KBM-7 (cell line): Measurements from ENCODE around the gene GPHN.
"Not testable (repeated sequence)": the region's sequence is repeated elsewhere in the genome, so short reads cannot be mapped to it uniquely, and the experiment has no call there.

Experiments used
- DNase-seq: peaks from one replicate; pipeline ENCODE4 v3.0.0-alpha.2; 2015
- in situ Hi-C: fragments of 300-500 bp; cut with MboI; formaldehyde crosslinking; loops from 2 replicates; pipeline ENCODE4 v1.14.3; 2020; ENCODE audit warnings: low sequenced_read_pairs, low pct_unique_long_range_greater_than_20kb, mixed read lengths

The GPHN gene

DNA sequence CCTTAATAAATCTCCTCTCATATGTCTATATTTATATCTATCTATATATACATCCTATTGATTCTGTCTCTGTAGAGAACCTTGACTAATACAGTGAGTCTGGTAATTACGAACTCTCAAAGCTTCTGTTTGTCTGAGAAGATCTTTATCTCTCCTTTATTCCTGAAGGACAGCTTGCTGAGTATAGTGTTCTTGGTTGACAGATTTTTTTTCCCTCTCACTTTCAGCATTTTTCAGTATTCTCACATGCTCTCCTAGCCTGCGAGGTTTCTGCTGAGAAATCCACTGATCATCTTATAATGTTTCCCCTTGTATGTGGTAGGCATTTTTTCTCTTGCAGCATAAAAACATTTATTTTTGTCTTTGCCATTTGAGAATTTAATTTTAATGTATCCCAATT lies 67.1 kb downstream of the GPHN start:
- in situ Hi-C loops = no loop called here
- no peak for DNase-seq

DNA sequence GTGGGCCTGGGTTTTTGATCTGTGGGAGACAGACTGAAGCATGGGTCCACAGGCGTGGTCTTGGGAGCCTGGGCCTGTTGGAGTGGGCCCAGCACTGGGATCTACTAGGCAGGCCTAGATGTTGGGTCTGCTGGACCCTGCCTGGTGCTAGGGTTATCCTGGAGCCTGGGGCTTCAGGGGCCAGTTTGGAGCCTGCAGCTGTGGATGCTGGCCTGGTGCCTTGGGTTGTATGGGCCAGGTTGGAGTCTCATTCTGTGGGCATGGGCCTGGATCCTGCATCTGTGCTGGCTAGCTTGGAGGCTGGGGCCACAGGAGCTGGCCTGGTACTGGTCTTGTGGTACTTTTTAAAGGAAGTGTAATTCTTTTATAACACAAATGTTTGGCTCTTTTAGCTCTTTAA lies 68.0 kb downstream of the GPHN start:
- in situ Hi-C loops = no loop called here
- no peak for DNase-seq

DNA sequence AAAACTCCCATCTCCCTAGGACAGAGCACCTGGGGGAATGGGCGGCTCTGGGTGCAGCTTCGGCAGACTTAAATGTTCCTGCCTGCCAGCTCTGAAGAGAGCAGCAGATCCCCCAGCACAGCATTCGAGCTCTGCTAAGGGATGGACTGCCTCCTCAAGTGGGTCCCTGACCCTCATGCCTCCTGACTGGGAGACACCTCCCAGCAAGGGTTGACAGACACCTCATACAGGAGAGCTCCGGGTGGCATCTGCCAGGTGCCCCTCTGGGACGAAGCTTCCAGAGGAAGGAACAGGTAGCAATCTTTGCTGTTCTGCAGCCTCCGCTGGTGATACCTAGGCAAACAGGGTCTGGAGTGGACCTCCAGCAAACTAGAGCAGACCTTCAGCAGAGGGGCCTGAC lies 79.8 kb downstream of the GPHN start:
- DNase-seq, in situ Hi-C loops: not testable (repeated sequence)

GRCh38 chr14:66595394-66595793 lies 87.4 kb downstream of the GPHN start:
- in situ Hi-C loops = no loop called here
- DNase-seq = no peak

GRCh38 chr14:66596241-66596985 lies 88.5 kb downstream of the GPHN start:
- in situ Hi-C loops = no loop called here
- no peak for DNase-seq

DNA sequence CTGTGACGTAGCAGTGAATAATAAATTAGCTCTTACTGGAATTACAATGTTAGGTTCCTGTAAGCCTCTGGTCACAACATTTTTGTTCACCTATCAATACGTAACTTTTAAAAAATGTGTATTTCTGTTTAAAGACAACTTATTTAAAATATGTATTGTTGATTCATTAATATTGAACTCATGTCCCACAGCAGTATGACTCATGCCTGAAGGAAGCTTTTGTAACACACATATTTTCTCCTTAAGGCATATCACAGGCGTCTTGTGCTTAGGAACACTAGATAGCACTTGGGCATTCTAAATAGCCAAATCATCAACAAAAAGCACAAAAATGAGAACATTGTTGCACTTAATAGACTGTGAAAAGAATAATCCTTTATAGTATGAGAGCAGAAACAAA lies 92.5 kb downstream of the GPHN start:
- in situ Hi-C loops = no loop called here
- DNase-seq = no peak

GRCh38 chr14:66601932-66602578 lies 94.1 kb downstream of the GPHN start:
- DNase-seq = no peak
- in situ Hi-C loops = no loop called here

GRCh38 chr14:66603945-66604344 lies 96.0 kb downstream of the GPHN start:
- no peak for DNase-seq
- in situ Hi-C loops = no loop called here

- DNase-seq = no peak
- in situ Hi-C loops = no loop called here
Measured at GRCh38 chr14:66606826-66607225, 98.9 kb downstream of the GPHN start.

DNA sequence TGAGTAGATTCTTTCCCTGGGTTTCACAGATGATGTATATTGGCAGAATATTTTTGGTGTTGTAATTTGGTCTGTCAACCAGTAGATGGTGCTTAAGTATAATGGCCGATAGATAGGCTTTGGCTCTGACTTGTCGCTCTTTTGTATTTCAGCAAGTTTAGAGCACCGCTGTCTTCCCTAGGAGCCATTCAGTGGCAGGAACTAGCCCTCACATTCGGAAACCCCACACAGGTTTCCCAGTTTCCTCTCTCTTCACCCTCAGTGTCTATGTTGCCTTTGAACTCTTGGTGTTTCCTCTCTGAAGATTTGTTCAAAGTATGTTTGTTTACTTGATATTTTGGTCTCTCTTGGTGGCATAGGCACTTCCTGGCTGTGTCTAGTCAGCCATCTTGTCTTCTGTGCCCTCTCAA lies 102.2 kb downstream of the GPHN start:
- in situ Hi-C loops = no loop called here
- peak; percentile 78 for DNase-seq

- in situ Hi-C loops = no loop called here
- DNase-seq = no peak
Measured at GRCh38 chr14:66613344-66613743, 105.4 kb downstream of the GPHN start.

GRCh38 chr14:66619952-66620351 lies 112.0 kb downstream of the GPHN start:
- DNase-seq = no peak
- in situ Hi-C loops = no loop called here

DNA sequence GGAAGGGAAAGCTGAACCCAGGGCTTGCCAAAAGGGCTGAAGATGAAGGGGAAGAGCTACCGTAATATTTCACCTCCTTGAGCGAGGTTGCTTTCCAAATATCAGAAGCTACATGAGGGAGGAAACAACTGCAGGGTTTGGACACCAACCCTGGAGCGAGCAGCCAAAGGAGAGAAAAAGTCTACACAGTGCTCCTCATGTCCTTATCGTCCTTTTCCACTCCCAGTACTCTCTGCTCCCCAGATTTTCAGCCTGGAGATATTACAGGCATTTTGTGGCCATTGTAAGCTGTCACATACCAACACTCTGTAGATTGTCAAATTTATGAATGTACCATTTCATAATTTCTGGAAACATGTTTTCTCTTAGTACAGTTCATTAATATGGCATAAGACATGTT lies 115.9 kb downstream of the GPHN start:
- DNase-seq = no peak
- in situ Hi-C loops = no loop called here

DNA sequence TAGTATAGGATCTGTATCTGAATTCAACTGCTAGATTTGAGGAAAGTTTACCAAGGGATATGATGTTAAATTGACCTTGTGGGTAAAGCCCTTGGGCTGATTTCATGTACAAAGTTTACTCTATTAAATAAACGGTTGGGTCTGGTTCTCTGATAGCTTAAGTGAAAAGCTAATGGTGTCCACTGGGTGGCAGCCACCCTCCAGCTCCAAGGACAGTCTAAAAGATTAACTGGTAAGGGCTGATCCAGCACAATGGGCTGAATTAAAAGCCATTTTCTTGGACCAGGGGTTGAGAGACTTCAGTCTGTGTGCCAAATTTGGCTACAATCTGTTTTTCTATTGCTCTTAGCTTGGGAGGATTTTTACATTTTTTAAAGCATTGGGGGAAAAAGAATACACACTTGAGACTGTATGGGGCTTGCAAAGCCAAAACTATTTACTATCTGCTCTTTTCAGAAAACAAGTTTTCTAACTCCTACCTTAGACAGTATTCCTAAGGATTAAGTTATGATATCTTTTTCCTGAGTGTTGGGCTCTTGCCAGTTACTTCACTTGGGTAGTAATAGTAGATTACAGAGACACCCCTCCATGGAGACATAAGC lies 116.5 kb downstream of the GPHN start:
- DNase-seq = peak; percentile 65
- in situ Hi-C loops = no loop called here

GRCh38 chr14:66628636-66629035 lies 120.7 kb downstream of the GPHN start:
- in situ Hi-C loops = no loop called here
- no peak for DNase-seq

GRCh38 chr14:66629499-66629898 lies 121.6 kb downstream of the GPHN start:
- DNase-seq = no peak
- in situ Hi-C loops = no loop called here

GRCh38 chr14:66634876-66635275 lies 126.9 kb downstream of the GPHN start:
- DNase-seq = no peak
- in situ Hi-C loops = no loop called here

GRCh38 chr14:66635435-66635834 lies 127.5 kb downstream of the GPHN start:
- in situ Hi-C loops = no loop called here
- no peak for DNase-seq

GRCh38 chr14:66636240-66636639 lies 128.3 kb downstream of the GPHN start:
- in situ Hi-C loops = no loop called here
- DNase-seq = no peak

- DNase-seq = no peak
- in situ Hi-C loops = no loop called here
Measured at GRCh38 chr14:66638689-66639088, 130.7 kb downstream of the GPHN start.
